Stimulated activated CD4-positive, alpha-beta T cell treated with anti-CD3 and anti-CD28 coated beads, Interleukin-4, amount 100 ng/mL, for 48 hours (primary cell): ENCODE results near the gene ZNF320.
"Not testable (repeated sequence)": the region's sequence is repeated elsewhere in the genome, so short reads cannot be mapped to it uniquely, and the experiment has no call there.

ENCODE experiments used
- DNase-seq, 2 donors: peaks; one replicate each; pipeline ENCODE4 v3.0.0-alpha.2; 2020; ENCODE audit warnings: low read depth in 2 of 2

Gene ZNF320

GRCh38 chr19:52897138-52897935 lies at the start of gene ZNF320:
ZNF320 (minus strand) TSS chr19:52897635; CDS start chr19:52890255, 7,380 bp downstream.
- peak; percentile 84 for DNase-seq

GRCh38 chr19:52946322-52947310 lies 49.2 kb upstream of the ZNF320 start:
- DNase-seq = no peak

GRCh38 chr19:52945652-52946321 lies 48.4 kb upstream of the ZNF320 start:
- no peak for DNase-seq

GRCh38 chr19:52944703-52945493 lies 47.5 kb upstream of the ZNF320 start:
- not testable (repeated sequence) for DNase-seq

- no peak for DNase-seq
Measured at GRCh38 chr19:52943884-52944643, 46.6 kb upstream of the ZNF320 start.

GRCh38 chr19:52943134-52943883 lies 45.9 kb upstream of the ZNF320 start:
- DNase-seq = no peak

GRCh38 chr19:52942386-52943133 lies 45.1 kb upstream of the ZNF320 start:
- peak; percentile 84 to 88 for DNase-seq

GRCh38 chr19:52941941-52942385 lies 44.5 kb upstream of the ZNF320 start:
- DNase-seq = no peak

- DNase-seq = not testable (repeated sequence)
Measured at GRCh38 chr19:52941523-52941922, 44.1 kb upstream of the ZNF320 start.

GRCh38 chr19:52940905-52941304 lies 43.5 kb upstream of the ZNF320 start:
- not testable (repeated sequence) for DNase-seq

- no peak for DNase-seq
Measured at GRCh38 chr19:52938761-52939160, 41.3 kb upstream of the ZNF320 start.

GRCh38 chr19:52936954-52937325 lies 39.5 kb upstream of the ZNF320 start:
- DNase-seq = no peak

- DNase-seq = no peak
Measured at GRCh38 chr19:52936151-52936953, 38.9 kb upstream of the ZNF320 start.

GRCh38 chr19:52935434-52935833 lies 38.0 kb upstream of the ZNF320 start:
- DNase-seq = no peak

GRCh38 chr19:52924641-52925040 lies 27.2 kb upstream of the ZNF320 start:
- DNase-seq = not testable (repeated sequence)

GRCh38 chr19:52923778-52924593 lies 26.6 kb upstream of the ZNF320 start:
- DNase-seq = no peak
